Breast epithelium (tissue), 3 donors: ENCODE measurements around the gene ALDH8A1.

ENCODE experiments used
- CTCF ChIP-seq, 3 donors: fragments of 450-650 bp; IDR thresholded peaks; one replicate each; pipeline ENCODE4 v1.5.1; 2016 to 2017; ENCODE audit warnings: antibody characterized with exemption in 3 of 3, mild to moderate bottlenecking in 3 of 3, moderate library complexity in 3 of 3
- POLR2A ChIP-seq: fragments of 450-650 bp; IDR thresholded peaks from one replicate; pipeline ENCODE4 v1.6.1; 2016; ENCODE audit warnings: antibody characterized with exemption, mild to moderate bottlenecking, moderate library complexity
- POLR2AphosphoS5 ChIP-seq, 3 donors: sonication (generic); formaldehyde crosslinking; IDR thresholded peaks; one replicate each; pipeline ENCODE4 v1.6.1; 2017; ENCODE audit warnings: antibody characterized with exemption in 3 of 3

DNA sequence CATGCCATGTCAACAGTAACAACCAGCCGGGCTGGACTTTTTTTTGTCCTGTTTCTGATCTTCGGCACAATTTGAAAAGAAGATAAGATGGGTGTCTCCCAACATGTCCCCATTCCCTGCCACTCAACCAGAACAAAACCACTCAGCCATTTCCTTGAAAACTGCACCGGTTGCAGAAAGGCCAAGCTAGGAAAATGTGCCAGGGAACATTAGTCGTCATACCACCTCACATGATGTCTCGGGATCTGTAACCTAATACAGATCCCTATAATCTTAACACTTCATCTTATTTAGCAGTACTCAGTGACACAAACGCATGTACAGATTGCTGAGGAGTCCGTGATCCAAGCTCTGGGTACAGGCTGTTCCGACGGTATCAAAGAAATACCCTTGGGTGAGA lies 46.5 kb downstream of the ALDH8A1 start:
- TF ChIP-seq POLR2AphosphoS5 (IDR thresholded peaks at IDR 0.05): no peak
- TF ChIP-seq CTCF (IDR thresholded peaks at IDR 0.05): no peak
- no peak for TF ChIP-seq POLR2A
